Sigmoid colon (tissue), 4 donors: ENCODE results near the gene CHMP2A.
"Not testable (repeated sequence)": the region's sequence is repeated elsewhere in the genome, so short reads cannot be mapped to it uniquely, and the experiment has no call there.

Source experiments
- POLR2A ChIP-seq, 2 donors: fragments of 450-650 bp; IDR thresholded peaks; one replicate each; pipeline ENCODE4 v1.6.1; 2016; ENCODE audit warnings: antibody characterized with exemption in 2 of 2, mild to moderate bottlenecking in 2 of 2, moderate library complexity in 2 of 2
- POLR2AphosphoS5 ChIP-seq, 4 donors: sonication (generic); formaldehyde crosslinking; IDR thresholded peaks; one replicate each; pipeline ENCODE4 v1.6.1; 2017; ENCODE audit warnings: antibody characterized with exemption in 4 of 4
- TF ChIP-seq, protein P1 (sequence below), 4 experiments: fragments of 450-650 bp in 3 of 4; fragments of 200-600 bp in 1 of 4; IDR thresholded peaks; one replicate each; pipeline ENCODE4 v1.5.1; 2016 to 2019; ENCODE audit warnings: antibody characterized with exemption in 4 of 4, mild to moderate bottlenecking in 3 of 4, moderate library complexity in 2 of 4

DNA sequence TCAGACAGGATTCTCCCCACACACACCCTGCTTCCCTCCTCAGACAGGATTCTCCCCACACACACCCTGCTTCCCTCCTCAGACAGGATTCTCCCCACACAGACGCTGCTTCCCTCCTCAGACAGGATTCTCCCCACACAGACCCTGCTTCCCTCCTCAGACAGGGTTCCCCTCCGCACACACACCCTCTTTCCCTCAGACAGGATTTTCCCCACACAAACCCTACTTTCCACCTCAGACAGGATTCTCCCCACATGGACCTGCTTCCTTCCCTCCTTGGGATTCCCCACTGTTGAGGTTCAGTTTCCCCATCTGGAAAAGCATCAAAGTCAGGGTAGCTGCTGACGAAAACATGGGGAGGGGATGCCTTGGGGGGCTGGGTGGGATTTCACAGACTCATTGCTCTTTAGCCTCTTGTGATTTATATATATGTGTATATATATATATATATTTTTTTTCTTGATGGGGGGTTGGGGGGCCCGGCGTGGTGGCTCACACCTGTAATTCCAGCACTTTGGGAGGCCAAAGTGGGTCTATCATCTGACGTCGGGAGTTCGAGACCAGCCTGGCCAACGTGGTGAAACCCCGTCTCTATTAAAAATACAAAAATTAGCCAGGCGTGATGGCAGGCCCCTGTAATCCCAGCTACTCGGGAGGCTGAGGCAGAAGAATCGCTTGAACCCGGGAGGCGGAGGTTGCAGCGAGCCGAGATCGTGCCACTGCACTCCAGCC lies 12.1 kb downstream of the CHMP2A start:
- TF ChIP-seq, protein P1, sequence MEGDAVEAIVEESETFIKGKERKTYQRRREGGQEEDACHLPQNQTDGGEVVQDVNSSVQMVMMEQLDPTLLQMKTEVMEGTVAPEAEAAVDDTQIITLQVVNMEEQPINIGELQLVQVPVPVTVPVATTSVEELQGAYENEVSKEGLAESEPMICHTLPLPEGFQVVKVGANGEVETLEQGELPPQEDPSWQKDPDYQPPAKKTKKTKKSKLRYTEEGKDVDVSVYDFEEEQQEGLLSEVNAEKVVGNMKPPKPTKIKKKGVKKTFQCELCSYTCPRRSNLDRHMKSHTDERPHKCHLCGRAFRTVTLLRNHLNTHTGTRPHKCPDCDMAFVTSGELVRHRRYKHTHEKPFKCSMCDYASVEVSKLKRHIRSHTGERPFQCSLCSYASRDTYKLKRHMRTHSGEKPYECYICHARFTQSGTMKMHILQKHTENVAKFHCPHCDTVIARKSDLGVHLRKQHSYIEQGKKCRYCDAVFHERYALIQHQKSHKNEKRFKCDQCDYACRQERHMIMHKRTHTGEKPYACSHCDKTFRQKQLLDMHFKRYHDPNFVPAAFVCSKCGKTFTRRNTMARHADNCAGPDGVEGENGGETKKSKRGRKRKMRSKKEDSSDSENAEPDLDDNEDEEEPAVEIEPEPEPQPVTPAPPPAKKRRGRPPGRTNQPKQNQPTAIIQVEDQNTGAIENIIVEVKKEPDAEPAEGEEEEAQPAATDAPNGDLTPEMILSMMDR (IDR thresholded peaks at IDR 0.05) = not testable (repeated sequence)
- TF ChIP-seq POLR2A, POLR2AphosphoS5 (IDR thresholded peaks at IDR 0.05): not testable (repeated sequence)
